Left lung (tissue), 10 donors: Measurements from ENCODE around the gene AADACL4. TPM values are rescaled to one million over a fixed set of nuclear protein-coding genes. Genes with fewer than 3 reads are reported as not detected.
A peak's percentile ranks its signal among the peaks of the same experiment; 100 is the strongest.

ENCODE experiments used
- ATAC-seq: fragments of 200-7000 bp; cut with Tn5 transposase; one replicate; pipeline ENCODE4 v1.9.1; 2020; ENCODE audit warnings: moderate library complexity
- DNase-seq, 4 donors: peaks; one replicate each; pipeline ENCODE4 v3.0.0-alpha.2; 2013 to 2020
- H3K27ac ChIP-seq, 2 donors: fragments of 200-600 bp; sonication (generic) in 1 of 2; one replicate each; pipeline versions ENCODE4 v1.5.0 to v1.8.0; 2020 to 2021
- H3K27me3 ChIP-seq, 2 donors: fragments of 200-600 bp; sonication (generic) in 1 of 2; one replicate each; pipeline versions ENCODE4 v1.5.0 to v1.8.0; 2020 to 2021
- H3K36me3 ChIP-seq, 2 donors: fragments of 200-600 bp; sonication (generic) in 1 of 2; one replicate each; pipeline versions ENCODE4 v1.5.0 to v1.8.0; 2020 to 2021
- H3K4me1 ChIP-seq, 2 donors: fragments of 200-600 bp; one replicate each; pipeline ENCODE4 v1.8.0; 2021
- H3K4me3 ChIP-seq, 2 donors: fragments of 200-600 bp; sonication (generic) in 1 of 2; one replicate each; pipeline versions ENCODE4 v1.5.0 to v1.8.0; 2020 to 2021; ENCODE audit warnings: mild to moderate bottlenecking in 1 of 2
- H3K9me3 ChIP-seq, 2 donors: fragments of 200-600 bp; sonication (generic) in 1 of 2; one replicate each; pipeline versions ENCODE4 v1.5.0 to v1.8.0; 2020 to 2021
- intact Hi-C, 2 donors: fragments of 100-400 bp; cut with DNase I; formaldehyde crosslinking; loops; one replicate each; pipeline versions ENCODE4 v1.11.2 to v1.14.2; 2022
- polyA plus RNA-seq, 6 donors: library from polyadenylated mRNA; unstranded; fragments of 120-200 nt; gene quantifications; one replicate each; pipeline ENCODE4 v1.2.1, GENCODE V29; 2013; ENCODE audit not compliant: insufficient read length in 6 of 6
- total RNA-seq, 2 donors: library from RNA; stranded (reverse); fragmentation: NEBNext Ultra II Directional; extraction: Animal tissue kit (Norgen Biotek cat#: 25700); gene quantifications; one replicate each; pipeline ENCODE4 v1.2.1, GENCODE V29; 2021
- TF ChIP-seq, protein P1 (sequence below), 2 donors: fragments of 200-600 bp; sonication (generic) in 1 of 2; IDR thresholded peaks; one replicate each; pipeline versions ENCODE4 v1.5.0 to v1.8.0; 2021; ENCODE audit warnings: antibody characterized with exemption in 2 of 2
- donor health status: DM: no; HTN: yes; CAD: no.
- donor health status: DM: no; HTN: no; CAD: no.

The AADACL4 gene
- total and polyA plus RNA-seq, 8 donors: 0.10 to 0.11 TPM; not detected in 6

DNA sequence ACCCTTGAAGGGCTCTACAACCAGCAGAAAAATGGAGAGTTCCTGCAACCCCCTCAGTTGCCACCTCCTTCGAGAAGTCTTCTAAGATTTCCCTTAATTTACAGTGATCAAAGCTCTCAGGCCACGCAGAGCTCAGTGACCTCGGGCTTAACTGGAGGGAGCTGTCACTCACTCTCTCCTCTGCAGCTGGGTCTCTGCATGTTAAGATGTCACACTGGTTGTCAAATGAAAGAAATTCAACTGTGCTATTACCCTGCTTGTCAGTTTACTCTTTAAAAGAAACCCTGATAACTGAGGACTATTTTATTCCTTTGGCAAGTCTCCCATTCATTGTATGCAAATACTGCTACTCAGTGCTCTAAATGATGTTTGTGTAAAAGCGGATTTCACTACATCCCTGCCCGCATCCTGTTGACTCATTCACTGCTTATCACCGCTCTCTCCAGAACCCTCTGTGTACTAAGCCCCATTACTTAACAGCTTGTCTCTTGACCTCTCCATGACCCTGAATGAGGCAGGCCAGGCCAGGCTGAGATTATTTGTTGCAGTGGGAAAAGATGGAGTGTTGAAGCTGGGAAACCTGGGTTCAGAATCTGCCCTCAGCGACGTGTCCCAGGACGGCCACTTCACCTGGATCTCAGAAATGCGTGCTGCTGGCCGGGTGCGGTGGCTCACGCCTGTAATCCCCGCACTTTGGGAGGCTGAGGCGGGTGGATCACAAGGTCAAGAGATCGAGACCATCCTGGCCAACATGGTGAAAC, 39.6 kb upstream of the AADACL4 start:
- DNase-seq (peak in 2 of 4 donors; percentile 57 to 60), ATAC-seq (peak; percentile 91)
- Histone ChIP-seq H3K27me3 (no peaks in the 10 kb centered on the region), H3K36me3 (no peaks in the 10 kb centered on the region), H3K4me3 (no peak overlapping the region), H3K4me1 (peaks cover 23 to 60% of the 10 kb centered on the region in 2 donors), H3K27ac (peak overlapping the region; percentile 23 to 50), H3K9me3 (peaks cover 0 to 7% of the 10 kb centered on the region in 2 donors)
- TF ChIP-seq, protein P1, sequence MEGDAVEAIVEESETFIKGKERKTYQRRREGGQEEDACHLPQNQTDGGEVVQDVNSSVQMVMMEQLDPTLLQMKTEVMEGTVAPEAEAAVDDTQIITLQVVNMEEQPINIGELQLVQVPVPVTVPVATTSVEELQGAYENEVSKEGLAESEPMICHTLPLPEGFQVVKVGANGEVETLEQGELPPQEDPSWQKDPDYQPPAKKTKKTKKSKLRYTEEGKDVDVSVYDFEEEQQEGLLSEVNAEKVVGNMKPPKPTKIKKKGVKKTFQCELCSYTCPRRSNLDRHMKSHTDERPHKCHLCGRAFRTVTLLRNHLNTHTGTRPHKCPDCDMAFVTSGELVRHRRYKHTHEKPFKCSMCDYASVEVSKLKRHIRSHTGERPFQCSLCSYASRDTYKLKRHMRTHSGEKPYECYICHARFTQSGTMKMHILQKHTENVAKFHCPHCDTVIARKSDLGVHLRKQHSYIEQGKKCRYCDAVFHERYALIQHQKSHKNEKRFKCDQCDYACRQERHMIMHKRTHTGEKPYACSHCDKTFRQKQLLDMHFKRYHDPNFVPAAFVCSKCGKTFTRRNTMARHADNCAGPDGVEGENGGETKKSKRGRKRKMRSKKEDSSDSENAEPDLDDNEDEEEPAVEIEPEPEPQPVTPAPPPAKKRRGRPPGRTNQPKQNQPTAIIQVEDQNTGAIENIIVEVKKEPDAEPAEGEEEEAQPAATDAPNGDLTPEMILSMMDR (IDR thresholded peaks at IDR 0.05): no peak
- intact Hi-C loops: no loop called here

DNA sequence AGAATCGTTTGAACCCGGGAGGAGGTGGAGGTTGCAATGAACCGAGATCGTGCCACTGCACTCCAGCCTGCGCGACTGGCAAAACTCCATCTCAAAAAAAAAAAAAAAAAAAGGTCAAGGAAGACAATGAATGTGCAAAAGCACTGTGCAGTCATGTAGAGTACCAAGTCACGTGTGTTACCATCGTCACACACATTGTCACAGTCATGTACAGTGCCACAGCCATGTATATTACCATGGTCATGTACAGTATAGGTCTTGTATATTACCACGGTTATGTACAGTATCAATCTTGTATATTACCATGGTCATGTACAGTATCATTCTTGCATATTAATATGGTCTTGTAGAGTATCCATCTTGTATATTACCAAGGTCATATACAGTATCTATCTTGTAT, 38.9 kb upstream of the AADACL4 start:
- intact Hi-C loops: no loop called here
- no peak overlapping the region for H3K27ac ChIP-seq
- DNase-seq: no peak
- no peaks in the 10 kb centered on the region for H3K36me3 ChIP-seq
- peaks cover 23 to 55% of the 10 kb centered on the region in 2 donors for H3K4me1 ChIP-seq
- ATAC-seq: no peak
- TF ChIP-seq, protein P1 (IDR thresholded peaks at IDR 0.05): no peak
- no peaks in the 10 kb centered on the region for H3K27me3 ChIP-seq
- no peak overlapping the region for H3K4me3 ChIP-seq
- peaks cover 0 to 7% of the 10 kb centered on the region in 2 donors for H3K9me3 ChIP-seq

DNA sequence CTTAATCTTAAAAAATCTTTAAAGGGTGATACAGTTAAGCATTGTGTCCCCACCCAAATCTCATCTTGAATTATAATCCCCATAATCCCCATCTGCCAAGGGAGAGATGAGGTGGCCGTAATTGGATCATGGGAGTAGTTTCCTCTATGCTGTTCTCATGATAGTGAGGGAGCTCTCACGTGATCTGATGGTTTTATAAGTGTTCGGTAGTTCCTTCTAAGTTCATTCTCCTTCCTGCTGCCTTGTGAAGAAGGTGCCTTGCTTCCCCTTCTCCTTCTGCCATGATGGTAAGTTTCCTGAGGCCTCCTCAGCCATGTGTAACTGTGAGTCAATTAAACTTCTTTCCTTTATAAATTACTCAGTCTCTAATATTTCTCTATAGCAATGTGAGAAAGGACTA, 36.6 kb upstream of the AADACL4 start:
- intact Hi-C loops: no loop called here
- TF ChIP-seq, protein P1 (IDR thresholded peaks at IDR 0.05): no peak
- DNase-seq: no peak
- Histone ChIP-seq H3K27ac (no peak overlapping the region), H3K36me3 (peaks cover 0 to 10% of the 10 kb centered on the region in 2 donors), H3K27me3 (no peaks in the 10 kb centered on the region), H3K9me3 (peaks cover 0 to 7% of the 10 kb centered on the region in 2 donors), H3K4me1 (peaks cover 18 to 38% of the 10 kb centered on the region in 2 donors), H3K4me3 (no peak overlapping the region)
- ATAC-seq: no peak

DNA sequence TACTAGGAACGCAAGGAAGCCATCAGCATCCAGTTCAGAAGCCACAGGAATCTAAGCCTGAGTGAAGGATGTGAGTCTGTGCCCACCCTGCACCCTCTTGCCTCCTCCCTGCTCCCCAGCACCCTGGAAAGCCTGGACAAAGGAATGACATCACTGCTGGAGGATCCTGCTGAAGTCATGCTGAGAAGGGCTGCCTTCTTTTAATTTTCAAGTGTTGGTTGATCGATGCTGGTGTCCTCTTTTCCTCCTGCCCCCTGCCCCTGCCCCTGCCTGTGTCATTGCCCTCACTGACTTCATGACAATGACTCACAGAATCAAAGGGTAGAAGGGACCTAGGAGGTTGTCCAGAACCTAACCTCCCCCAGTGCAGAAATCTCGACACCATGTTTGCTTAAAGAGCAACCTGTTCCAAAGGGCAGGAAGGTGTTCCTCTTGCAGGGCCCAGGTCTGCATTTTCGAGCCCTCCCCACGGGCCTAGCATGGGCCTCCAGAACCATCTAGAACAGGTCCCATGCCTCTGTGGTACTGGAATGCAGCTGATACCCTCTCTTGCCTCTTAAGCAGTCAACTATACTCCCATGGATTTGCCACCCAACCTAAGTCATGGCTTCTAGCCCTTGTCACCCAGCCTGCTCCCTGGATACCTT, 35.5 kb upstream of the AADACL4 start:
- intact Hi-C loops: no loop called here
- TF ChIP-seq, protein P1 (IDR thresholded peaks at IDR 0.05): no peak
- no peak for ATAC-seq

DNA sequence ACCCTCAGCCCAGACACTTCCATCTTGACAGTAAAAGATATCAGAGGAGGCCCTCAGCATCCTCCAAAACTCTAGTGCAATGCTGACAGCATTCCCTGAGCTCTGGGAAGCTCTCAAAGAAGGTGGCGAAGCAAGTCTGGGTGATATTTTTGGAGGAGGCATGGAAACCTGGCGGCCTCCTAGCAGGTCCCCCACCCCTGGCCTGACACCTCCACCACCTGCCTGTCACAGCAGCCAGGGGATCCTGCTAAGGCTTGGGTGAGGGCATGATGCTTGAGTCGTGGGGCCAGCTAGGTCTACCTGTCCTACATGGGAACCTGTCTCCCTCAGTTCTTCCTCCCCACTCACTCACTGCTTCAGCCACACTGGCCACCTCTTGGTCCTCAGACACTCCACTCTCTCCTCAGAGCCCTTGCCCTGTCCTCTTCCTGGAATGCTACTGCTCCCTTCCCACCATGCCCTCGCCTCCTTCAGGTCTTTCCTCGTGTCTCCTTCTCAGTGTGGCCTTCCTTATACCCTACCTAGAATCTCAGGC, 34.3 kb upstream of the AADACL4 start:
- no peak overlapping the region for H3K27ac ChIP-seq
- H3K4me1 ChIP-seq: peaks cover 9 to 28% of the 10 kb centered on the region in 2 donors
- H3K4me3 ChIP-seq: no peak overlapping the region
- DNase-seq (no peak), ATAC-seq (no peak)
- peaks cover 0 to 10% of the 10 kb centered on the region in 2 donors for H3K36me3 ChIP-seq
- TF ChIP-seq, protein P1 (IDR thresholded peaks at IDR 0.05): no peak
- intact Hi-C loops: no loop called here
- H3K27me3 ChIP-seq: no peaks in the 10 kb centered on the region
- H3K9me3 ChIP-seq: peaks cover 0 to 7% of the 10 kb centered on the region in 2 donors

More for the DNA sequence above, 35.5 kb upstream of the AADACL4 start:
- Histone ChIP-seq H3K4me3 (no peak overlapping the region), H3K9me3 (peaks cover 0 to 7% of the 10 kb centered on the region in 2 donors), H3K4me1 (peaks cover 16 to 28% of the 10 kb centered on the region in 2 donors), H3K27me3 (no peaks in the 10 kb centered on the region), H3K27ac (no peak overlapping the region), H3K36me3 (peaks cover 0 to 10% of the 10 kb centered on the region in 2 donors)
- no peak for DNase-seq
